ENCODE measurements around the gene IER5. TPM values are rescaled to one million over a fixed set of nuclear protein-coding genes. Genes with fewer than 3 reads are reported as not detected.

The IER5 gene
- polyA plus RNA-seq, 1 donor from 2014 or later = 31.0 TPM

GRCh38 chr1:181122222-181122621 lies 33.7 kb downstream of the IER5 start:
- no peak overlapping the region for H3K27ac Mint-ChIP-seq
- peaks cover 13 to 22% (median 14%) of the 10 kb centered on the region in 3 donors for H3K4me1 Mint-ChIP-seq
- no peaks in the 10 kb centered on the region for H3K9me3 Mint-ChIP-seq
- H3K4me3 Mint-ChIP-seq = no peak overlapping the region
- H3K36me3 Mint-ChIP-seq = peaks cover 4% of the 10 kb centered on the region
- no peaks in the 10 kb centered on the region for H3K27me3 Mint-ChIP-seq

DNA sequence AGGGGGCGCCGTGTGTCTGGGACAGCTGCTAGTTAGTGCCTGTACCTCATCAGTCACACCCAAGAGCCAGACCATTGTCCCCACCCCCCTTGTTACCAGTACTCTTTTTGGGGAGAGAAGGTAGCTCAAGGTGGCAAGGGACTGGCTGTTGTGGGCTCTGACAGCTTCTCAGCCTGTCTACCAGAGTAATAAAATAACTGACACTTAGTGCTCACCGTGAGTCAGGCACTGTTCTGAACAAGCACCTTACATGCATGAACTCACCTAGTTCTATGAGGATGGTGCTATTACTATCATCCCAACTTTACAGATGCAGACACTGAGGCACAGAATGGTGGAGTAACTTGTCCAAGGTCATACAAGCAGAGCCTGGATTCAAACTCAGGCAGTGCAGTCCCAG lies 34.7 kb downstream of the IER5 start:
- H3K27me3 Mint-ChIP-seq = no peaks in the 10 kb centered on the region
- H3K4me3 Mint-ChIP-seq = no peak overlapping the region
- no peaks in the 10 kb centered on the region for H3K9me3 Mint-ChIP-seq
- peaks cover 19 to 30% (median 21%) of the 10 kb centered on the region in 3 donors for H3K4me1 Mint-ChIP-seq
- peaks cover 4% of the 10 kb centered on the region for H3K36me3 Mint-ChIP-seq
- no peak overlapping the region for H3K27ac Mint-ChIP-seq

DNA sequence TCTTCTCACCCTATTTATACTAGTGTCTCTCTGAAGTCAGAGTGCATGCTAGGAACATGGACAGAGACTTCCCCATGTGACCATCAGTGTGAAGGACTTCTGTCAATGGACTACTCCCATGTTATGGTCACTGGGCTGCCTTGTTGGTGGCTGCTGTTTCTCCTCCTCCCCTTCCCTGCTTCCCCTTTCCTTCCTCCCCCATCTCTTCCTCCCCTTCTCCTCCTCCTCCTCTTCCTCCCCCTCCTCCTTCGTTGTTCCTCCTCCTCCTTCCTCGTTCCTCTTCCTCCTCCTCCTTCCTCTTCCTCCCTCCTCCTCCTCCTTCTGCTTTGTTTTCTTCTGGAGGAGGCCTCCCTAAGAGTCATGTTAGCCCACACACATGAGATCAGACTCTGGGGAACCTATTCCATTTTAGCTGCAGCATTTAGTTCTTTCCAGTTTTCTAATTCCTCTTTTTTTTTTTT lies 35.8 kb downstream of the IER5 start:
- H3K27ac Mint-ChIP-seq = peak overlapping the region in 1 of 3 donors; percentile 11
- H3K9me3 Mint-ChIP-seq = no peaks in the 10 kb centered on the region
- no peak overlapping the region for H3K4me3 Mint-ChIP-seq
- peaks cover 27 to 40% (median 30%) of the 10 kb centered on the region in 3 donors for H3K4me1 Mint-ChIP-seq
- peaks cover 2% of the 10 kb centered on the region for H3K36me3 Mint-ChIP-seq
- no peaks in the 10 kb centered on the region for H3K27me3 Mint-ChIP-seq

DNA sequence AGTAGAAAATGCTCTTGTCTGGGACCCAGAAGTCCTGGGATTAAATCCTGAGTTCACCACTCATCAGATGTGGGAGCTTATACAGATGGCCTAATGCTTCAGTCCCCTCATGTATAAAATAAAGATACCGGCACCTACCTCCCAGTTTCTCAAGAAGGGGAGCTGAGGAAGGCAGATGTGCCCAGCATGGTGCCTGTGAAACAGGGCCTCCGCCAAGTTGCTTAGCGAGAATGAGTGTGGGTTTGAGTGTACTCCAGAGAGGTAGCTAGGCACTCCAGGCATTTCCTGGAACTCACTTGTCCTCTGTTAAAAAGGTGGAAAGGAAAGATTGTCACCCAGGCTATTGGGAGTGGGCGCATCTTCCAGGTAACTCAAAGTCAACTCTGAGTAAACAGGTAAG lies 37.8 kb downstream of the IER5 start:
- Mint-ChIP-seq H3K9me3 (no peaks in the 10 kb centered on the region), H3K4me3 (peak overlapping the region in 2 of 4 donors; percentile 34 to 51), H3K27me3 (no peaks in the 10 kb centered on the region), H3K36me3 (no peaks in the 10 kb centered on the region), H3K4me1 (peaks cover 40 to 59% (median 46%) of the 10 kb centered on the region in 3 donors), H3K27ac (peak overlapping the region in 2 of 3 donors; percentile 48 to 67)

GRCh38 chr1:181126871-181127587 lies 38.5 kb downstream of the IER5 start:
- Mint-ChIP-seq H3K36me3 (no peaks in the 10 kb centered on the region), H3K27me3 (no peaks in the 10 kb centered on the region), H3K27ac (peak overlapping the region; percentile 40 to 59 (median 48)), H3K9me3 (no peaks in the 10 kb centered on the region), H3K4me3 (peak overlapping the region in 2 of 4 donors; percentile 23 to 75), H3K4me1 (peaks cover 43 to 63% (median 50%) of the 10 kb centered on the region in 3 donors)

DNA sequence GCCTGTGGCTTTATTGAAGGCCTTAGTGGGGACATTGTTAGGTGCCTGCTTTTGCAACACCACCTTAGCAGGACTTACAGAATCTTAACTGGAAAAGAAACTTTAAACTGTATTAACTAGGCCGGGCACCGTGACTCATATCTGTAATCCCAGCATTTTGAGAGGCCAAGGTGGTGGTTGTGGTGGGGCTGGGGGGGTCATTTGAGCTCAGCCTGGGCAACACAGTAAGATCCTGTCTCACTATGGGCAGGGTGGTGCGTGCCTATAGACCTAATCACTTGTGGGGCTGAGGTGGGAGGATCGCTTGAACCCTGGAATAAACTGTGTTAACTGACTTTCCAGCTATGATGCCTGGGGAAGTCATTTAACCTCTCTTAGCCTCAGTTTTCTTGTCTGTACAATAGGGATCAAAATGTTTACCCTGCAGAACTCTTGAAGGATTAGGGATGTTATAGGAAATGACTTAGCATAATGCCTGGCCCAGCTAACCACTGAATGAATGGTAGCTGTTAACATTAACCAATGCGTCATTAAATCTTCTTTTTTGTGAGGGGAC lies 39.5 kb downstream of the IER5 start:
- Mint-ChIP-seq H3K36me3 (no peaks in the 10 kb centered on the region), H3K27ac (peak overlapping the region in 2 of 3 donors; percentile 59 to 86), H3K4me1 (peaks cover 47 to 66% (median 57%) of the 10 kb centered on the region in 3 donors), H3K27me3 (no peaks in the 10 kb centered on the region), H3K4me3 (peak overlapping the region in 3 of 4 donors; percentile 15 to 92 (median 83)), H3K9me3 (no peaks in the 10 kb centered on the region)

DNA sequence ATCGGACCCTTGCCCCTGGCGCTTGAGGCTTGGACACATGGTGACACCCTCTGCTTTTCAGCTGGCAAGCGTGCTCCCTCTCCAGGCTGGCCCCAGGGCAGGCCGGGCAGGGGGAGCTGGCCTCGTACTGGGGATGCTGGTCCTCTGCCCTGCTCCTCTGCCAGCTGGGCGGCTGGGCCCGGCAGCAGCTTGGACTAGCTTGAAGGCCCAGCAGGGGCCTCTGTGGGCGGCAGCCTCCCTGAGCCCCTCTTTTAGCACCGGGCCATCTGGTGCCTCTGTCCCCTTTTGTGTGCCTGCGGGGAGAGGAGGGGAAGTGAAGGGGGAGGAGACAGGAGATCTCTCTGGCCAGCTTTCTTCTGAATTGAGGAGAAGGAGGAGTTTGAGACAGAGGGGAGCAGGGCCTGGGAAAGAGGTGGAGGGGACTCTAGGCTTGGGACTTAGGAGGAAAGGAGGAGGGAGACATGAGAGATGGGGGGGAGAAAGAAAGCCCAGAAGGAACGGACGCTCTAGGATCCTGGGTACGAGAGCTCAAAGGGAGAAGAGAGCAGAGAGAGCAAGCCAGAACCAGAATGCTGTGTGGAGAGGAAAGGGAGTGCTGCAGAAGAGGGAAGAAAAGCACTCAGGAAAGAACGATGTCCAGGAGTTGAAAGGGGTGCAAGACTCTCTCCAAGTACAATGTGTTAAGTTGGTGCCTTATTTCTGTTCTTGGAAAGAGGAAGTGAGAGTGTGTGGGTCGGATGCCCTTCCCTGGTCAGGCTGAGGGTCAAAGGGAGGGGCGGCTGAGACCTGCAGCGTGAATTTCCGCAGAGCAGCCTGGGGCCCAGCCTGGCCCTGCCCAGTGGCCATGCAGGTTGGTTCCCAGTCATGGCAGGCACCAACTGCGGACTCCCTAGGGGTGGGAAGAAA lies 40.3 kb downstream of the IER5 start:
- Mint-ChIP-seq H3K9me3 (no peaks in the 10 kb centered on the region), H3K4me3 (peak overlapping the region; percentile 58 to 92 (median 88)), H3K4me1 (peaks cover 52 to 75% (median 63%) of the 10 kb centered on the region in 3 donors), H3K36me3 (no peaks in the 10 kb centered on the region), H3K27ac (peak overlapping the region; percentile 81 to 95 (median 86)), H3K27me3 (no peaks in the 10 kb centered on the region)

DNA sequence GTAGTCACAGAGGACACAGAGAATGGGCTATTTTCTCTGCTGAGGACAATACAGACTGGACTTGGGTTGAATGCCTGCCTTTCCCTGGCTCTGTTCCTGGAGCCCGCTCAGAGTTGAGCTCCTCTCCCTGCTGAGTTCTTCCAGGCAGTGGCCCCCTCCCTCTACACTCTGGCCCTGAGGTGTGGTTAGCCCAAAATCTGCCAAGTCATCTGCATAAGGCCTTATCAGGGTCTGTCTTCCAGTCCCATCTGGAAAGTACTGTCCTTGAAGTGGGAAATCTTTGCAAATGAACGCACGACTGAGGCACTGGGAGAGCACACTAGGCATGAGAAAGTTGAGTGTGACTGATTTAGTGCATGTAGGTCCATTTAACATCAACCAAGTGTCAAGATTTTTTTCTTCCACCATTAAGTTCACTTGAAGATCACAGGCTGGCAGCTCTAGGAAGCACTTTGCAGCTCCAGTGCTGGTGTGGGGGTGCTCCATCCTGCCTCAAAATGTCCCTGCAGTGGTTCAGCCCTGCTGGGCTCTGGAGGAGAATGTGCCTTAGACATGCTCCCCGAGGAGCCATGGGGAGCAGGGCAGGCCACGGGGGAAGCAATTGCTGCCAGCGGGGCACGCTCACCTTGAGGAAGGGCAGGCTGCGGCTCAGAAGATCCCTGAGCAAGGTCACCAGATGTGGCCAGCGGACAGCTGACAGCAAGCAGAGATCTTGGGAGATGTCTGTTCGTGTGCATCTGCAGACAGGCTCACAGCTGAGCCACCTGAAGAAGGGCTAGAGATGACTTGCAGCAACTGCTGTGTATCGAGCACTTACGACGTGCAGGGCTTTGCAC lies 41.5 kb downstream of the IER5 start:
- Mint-ChIP-seq H3K27ac (peak overlapping the region; percentile 81 to 95 (median 86)), H3K36me3 (no peaks in the 10 kb centered on the region), H3K27me3 (peaks cover 4% of the 10 kb centered on the region), H3K9me3 (no peaks in the 10 kb centered on the region), H3K4me3 (peak overlapping the region; percentile 44 to 92 (median 70)), H3K4me1 (peaks cover 59 to 75% (median 69%) of the 10 kb centered on the region in 3 donors)

GRCh38 chr1:181131255-181131941 lies 42.9 kb downstream of the IER5 start:
- peak overlapping the region; percentile 86 to 97 (median 91) for H3K27ac Mint-ChIP-seq
- peaks cover 67 to 82% (median 80%) of the 10 kb centered on the region in 3 donors for H3K4me1 Mint-ChIP-seq
- peak overlapping the region; percentile 58 to 92 (median 82) for H3K4me3 Mint-ChIP-seq
- H3K27me3 Mint-ChIP-seq = peaks cover 5% of the 10 kb centered on the region
- H3K9me3 Mint-ChIP-seq = no peaks in the 10 kb centered on the region
- no peaks in the 10 kb centered on the region for H3K36me3 Mint-ChIP-seq

- H3K9me3 Mint-ChIP-seq = no peaks in the 10 kb centered on the region
- peaks cover 5% of the 10 kb centered on the region for H3K27me3 Mint-ChIP-seq
- H3K4me3 Mint-ChIP-seq = peak overlapping the region in 3 of 4 donors; percentile 58 to 81 (median 67)
- peaks cover 70 to 78% (median 76%) of the 10 kb centered on the region in 3 donors for H3K4me1 Mint-ChIP-seq
- H3K36me3 Mint-ChIP-seq = no peaks in the 10 kb centered on the region
- peak overlapping the region; percentile 98 for H3K27ac Mint-ChIP-seq
These were observed 45.0 kb downstream of the IER5 start for GRCh38 chr1:181133441-181133951.

DNA sequence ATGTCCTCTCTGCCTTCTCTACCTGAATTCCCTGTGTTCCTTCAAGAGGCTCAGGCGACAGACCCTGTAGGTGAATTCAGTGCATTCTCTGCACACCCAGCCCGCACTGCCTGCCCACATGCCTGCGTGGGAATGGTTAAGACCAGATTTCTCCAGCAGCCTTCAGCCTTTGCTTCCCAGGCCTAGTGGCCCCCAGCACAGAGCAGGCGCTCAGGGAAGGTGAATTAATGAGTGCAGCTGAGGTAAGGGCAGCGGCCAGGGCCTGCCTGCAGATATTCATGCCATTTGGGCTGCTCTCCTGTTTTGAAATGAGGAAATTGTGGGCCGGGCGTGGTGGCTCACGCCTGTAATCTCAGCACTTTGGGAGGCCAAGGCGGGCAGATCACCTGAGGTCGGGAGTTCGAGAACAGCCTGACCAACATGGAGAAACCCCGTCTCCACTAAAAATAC lies 45.5 kb downstream of the IER5 start:
- Mint-ChIP-seq H3K36me3 (no peaks in the 10 kb centered on the region), H3K4me3 (peak overlapping the region in 3 of 4 donors; percentile 58 to 94 (median 86)), H3K9me3 (no peaks in the 10 kb centered on the region), H3K27me3 (peaks cover 5% of the 10 kb centered on the region), H3K4me1 (peaks cover 72 to 77% (median 76%) of the 10 kb centered on the region in 3 donors), H3K27ac (peak overlapping the region; percentile 98)

DNA sequence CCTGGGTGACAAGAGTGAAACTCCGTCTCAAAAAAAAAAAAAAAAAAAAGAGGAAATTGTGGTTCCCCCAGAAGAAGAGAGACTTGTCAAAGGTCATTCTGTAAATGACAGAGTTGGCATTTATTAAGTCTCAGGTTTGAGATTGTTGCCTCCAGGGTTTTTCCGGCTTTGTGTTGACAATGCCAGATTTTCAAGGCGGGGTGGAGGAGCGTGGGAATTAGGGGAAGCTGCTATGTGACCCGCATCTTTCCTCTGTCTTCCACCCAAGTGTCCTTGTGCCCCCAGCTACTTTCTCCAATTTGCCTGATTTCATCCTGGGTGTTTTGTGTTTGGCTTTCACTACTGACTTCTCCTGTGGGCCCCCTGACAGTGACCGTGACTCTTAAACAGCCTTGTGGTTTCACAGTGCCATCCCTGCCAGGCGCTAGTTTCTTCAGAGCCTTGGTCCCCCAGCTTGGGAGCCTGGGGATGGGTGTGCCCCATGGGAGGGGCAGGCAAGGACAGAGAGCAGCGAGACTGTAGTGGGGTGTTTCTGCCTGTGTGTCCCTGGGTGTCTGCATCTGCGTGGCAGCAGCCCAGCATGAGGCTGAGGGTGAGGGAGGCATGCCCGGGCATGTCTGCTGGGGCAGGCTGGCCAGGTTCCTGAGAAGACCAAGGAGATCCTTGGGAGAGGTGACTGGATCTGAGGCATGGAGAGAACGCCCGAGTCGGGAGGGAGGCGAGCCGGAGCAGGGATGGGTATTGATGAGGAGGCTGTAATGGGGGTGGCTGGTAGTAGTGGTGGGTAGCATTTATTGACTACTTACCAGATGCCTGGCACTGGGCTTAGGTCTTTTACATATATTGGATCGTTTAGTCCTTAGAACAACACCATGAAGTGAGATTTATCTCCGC lies 46.3 kb downstream of the IER5 start:
- Mint-ChIP-seq H3K4me3 (peak overlapping the region; percentile 58 to 94 (median 78)), H3K27ac (peak overlapping the region; percentile 98), H3K27me3 (peaks cover 5% of the 10 kb centered on the region), H3K4me1 (peaks cover 70 to 74% (median 72%) of the 10 kb centered on the region in 3 donors), H3K36me3 (no peaks in the 10 kb centered on the region), H3K9me3 (no peaks in the 10 kb centered on the region)

DNA sequence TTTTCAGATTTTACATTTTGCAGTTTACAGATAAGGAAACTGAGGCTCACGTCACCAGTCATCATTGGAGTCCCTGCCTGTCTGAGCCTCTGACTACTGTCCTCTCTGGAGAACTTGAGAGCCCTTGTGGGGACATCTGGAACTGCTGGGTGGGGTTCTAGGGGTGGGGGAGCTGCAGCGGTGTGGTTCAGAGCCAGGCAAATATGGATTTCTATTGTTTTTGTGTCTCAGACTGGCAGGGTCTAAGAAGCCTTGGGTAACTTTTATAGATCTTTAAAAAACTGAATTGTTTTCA lies 46.9 kb downstream of the IER5 start:
- peak overlapping the region; percentile 98 for H3K27ac Mint-ChIP-seq
- no peaks in the 10 kb centered on the region for H3K36me3 Mint-ChIP-seq
- H3K27me3 Mint-ChIP-seq = peaks cover 5% of the 10 kb centered on the region
- H3K4me3 Mint-ChIP-seq = peak overlapping the region; percentile 58 to 86 (median 76)
- H3K4me1 Mint-ChIP-seq = peaks cover 65 to 74% (median 70%) of the 10 kb centered on the region in 3 donors
- no peaks in the 10 kb centered on the region for H3K9me3 Mint-ChIP-seq

Data from IgD-negative memory B cell (primary cell).